ENCODE data around the gene THSD7A. TPM values are rescaled to one million over a fixed set of nuclear protein-coding genes. Genes with fewer than 3 reads are reported as not detected.

THSD7A gene
- total and polyA plus RNA-seq, 2 of the 13 experiments (the other 11 are each of a cell fraction or from before 2014, with no cell fraction given) = 0.01 to 0.07 TPM

GRCh38 chr7:11706666-11707605 is 125.1 kb downstream of the THSD7A start:
- 1% methylated on average over 2 of the region's 2 CpGs for WGBS (ENCODE audit: low lambda C conversion rate)
- no peak overlapping the region for H2AFZ ChIP-seq (ENCODE audit: low read length)
- H4K20me1 ChIP-seq (ENCODE audit: insufficient read depth, low read length) = no peaks in the 10 kb centered on the region
- no peak for DNase-seq (ENCODE audit: low spot score)
- in situ Hi-C loops (cut with HindIII; ENCODE audit: extremely low pct_ligation_motif_present, low pct_unique_long_range_greater_than_20kb) (no loop called here), intact Hi-C loops (cut with micrococcal nuclease; ENCODE audit: unreplicated experiment) (no loop called here)
- no peaks in the 10 kb centered on the region for H3K27me3 ChIP-seq (ENCODE audit: control insufficient read depth in 1 of 2, insufficient read depth in 2 of 2, low read length in 2 of 2)
- BruUV-seq (replicated peaks) = no TSS peak
- no peak overlapping the region for H3K27ac ChIP-seq (ENCODE audit: extremely low read length, insufficient read depth, low read length)
- H3K9ac ChIP-seq (ENCODE audit: insufficient read depth, low read depth, low read length) = no peak overlapping the region
- no peak overlapping the region for H3K4me2 ChIP-seq (ENCODE audit: low read depth, low read length)
- no peaks in the 10 kb centered on the region for H3K36me3 ChIP-seq (replicated peaks in 1 of 2; ENCODE audit: control insufficient read depth in 1 of 2, insufficient read depth in 2 of 2, low read length in 2 of 2)
- FAIRE-seq = no peak
- no peak overlapping the region for H3K4me3 ChIP-seq (replicated peaks in 1 of 3; ENCODE audit: insufficient read depth in 1 of 3, low read depth in 2 of 3, low read length in 3 of 3)
- no peaks in the 10 kb centered on the region for H3K79me2 ChIP-seq (ENCODE audit: insufficient read depth, low read length)
- ChIA-PET CTCF (ENCODE audit: low intra/inter-chr PET ratio, low total read pairs) (no interaction called here), POLR2A (no interaction called here)
- H3K9me3 ChIP-seq (ENCODE audit: low read length) = no peaks in the 10 kb centered on the region
- H3K4me1 ChIP-seq (ENCODE audit: insufficient read depth, low read length) = no peaks in the 10 kb centered on the region
- TF ChIP-seq TBL1XR1 (IDR thresholded peaks at IDR 0.05; ENCODE audit: borderline replicate concordance, low read length, partially characterized antibody) = no peak
- no peak for TF ChIP-seq CCAR2 (optimal IDR thresholded peaks at IDR 0.05; ENCODE audit: low read depth, low read length)
- no peak for TF ChIP-seq ZNF790 (CRISPR knock-in tag; IDR thresholded peaks at IDR 0.05; ENCODE audit: borderline replicate concordance)
- no peak for ATAC-seq

GRCh38 chr7:11703829-11704228 is 128.2 kb downstream of the THSD7A start:
- FAIRE-seq (no peak), DNase-seq (ENCODE audit: low spot score) (no peak), ATAC-seq (no peak)
- no peak overlapping the region for H2AFZ ChIP-seq (ENCODE audit: low read length)
- no peaks in the 10 kb centered on the region for H3K36me3 ChIP-seq (replicated peaks in 1 of 2; ENCODE audit: control insufficient read depth in 1 of 2, insufficient read depth in 2 of 2, low read length in 2 of 2)
- H3K27me3 ChIP-seq (ENCODE audit: control insufficient read depth in 1 of 2, insufficient read depth in 2 of 2, low read length in 2 of 2) = no peaks in the 10 kb centered on the region
- WGBS (ENCODE audit: low lambda C conversion rate) = 0% methylated on average over 1 of the region's 1 CpG
- no peak overlapping the region for H3K27ac ChIP-seq (ENCODE audit: extremely low read length, insufficient read depth, low read length)
- no TSS peak for BruUV-seq (replicated peaks)
- no peaks in the 10 kb centered on the region for H3K4me1 ChIP-seq (ENCODE audit: insufficient read depth, low read length)
- intact Hi-C loops (cut with micrococcal nuclease; ENCODE audit: unreplicated experiment) = no loop called here
- POLR2A ChIA-PET = no interaction called here
- H3K79me2 ChIP-seq (ENCODE audit: insufficient read depth, low read length) = no peaks in the 10 kb centered on the region
- H3K9me3 ChIP-seq (ENCODE audit: low read length) = no peaks in the 10 kb centered on the region
- H3K9ac ChIP-seq (ENCODE audit: insufficient read depth, low read depth, low read length) = no peak overlapping the region
- H3K4me3 ChIP-seq (replicated peaks in 1 of 3; ENCODE audit: insufficient read depth in 1 of 3, low read depth in 2 of 3, low read length in 3 of 3) = no peak overlapping the region
- no peak overlapping the region for H3K4me2 ChIP-seq (ENCODE audit: low read depth, low read length)
- no peaks in the 10 kb centered on the region for H4K20me1 ChIP-seq (ENCODE audit: insufficient read depth, low read length)
- CTCF ChIA-PET (ENCODE audit: low intra/inter-chr PET ratio, low total read pairs) = no interaction called here
- TF ChIP-seq ATF7-NPFF (CRISPR knock-in tag; IDR thresholded peaks at IDR 0.05; ENCODE audit: low read depth) (no peak), ZNF33B (CRISPR knock-in tag; IDR thresholded peaks at IDR 0.05) (no peak), U2AF2 (IDR thresholded peaks at IDR 0.05; ENCODE audit: low read depth, low read length) (no peak), PITX1 (CRISPR knock-in tag; IDR thresholded peaks at IDR 0.05) (no peak), PHF21A (CRISPR knock-in tag; IDR thresholded peaks at IDR 0.05) (no peak)
- in situ Hi-C loops (cut with HindIII; ENCODE audit: extremely low pct_ligation_motif_present, low pct_unique_long_range_greater_than_20kb) = no loop called here
